Measurements from ENCODE around the gene TMEM150A.
"Not testable (repeated sequence)": the region's sequence is repeated elsewhere in the genome, so short reads cannot be mapped to it uniquely, and the experiment has no call there.

TMEM150A gene

GRCh38 chr2:85602476-85603234, at the start of gene TMEM150A:
Gene TMEM150A, minus strand, starts transcription at chr2:85602698. Its CDS starts 750 bp downstream, at chr2:85601948.
- in situ Hi-C loops (cut with MboI; ENCODE audit: low sequenced_read_pairs), result no loop called here

- in situ Hi-C loops (cut with MboI; ENCODE audit: low sequenced_read_pairs), result loop anchor here (10.0 kb wide), 1 partner anchor 163 kb away; no protein-coding TSS in a partner anchor
These were observed 49.6 kb upstream of the TMEM150A start for GRCh38 chr2:85652056-85652455.

GRCh38 chr2:85651097-85651496, 48.6 kb upstream of the TMEM150A start:
- in situ Hi-C loops (cut with MboI; ENCODE audit: low sequenced_read_pairs), result loop anchor here (10.0 kb wide), 1 partner anchor 164 kb away; no protein-coding TSS in a partner anchor

GRCh38 chr2:85650456-85650855, 48.0 kb upstream of the TMEM150A start:
- in situ Hi-C loops (cut with MboI; ENCODE audit: low sequenced_read_pairs), result loop anchor here (10.0 kb wide), 1 partner anchor 164 kb away; no protein-coding TSS in a partner anchor

GRCh38 chr2:85649201-85650190, 47.0 kb upstream of the TMEM150A start:
- in situ Hi-C loops (cut with MboI; ENCODE audit: low sequenced_read_pairs), result loop anchor here (10.0 kb wide), 1 partner anchor 165 kb away; no protein-coding TSS in a partner anchor

- in situ Hi-C loops (cut with MboI; ENCODE audit: low sequenced_read_pairs), result no loop called here
These were observed 46.1 kb upstream of the TMEM150A start for GRCh38 chr2:85648619-85649018.

GRCh38 chr2:85647823-85648526, 45.5 kb upstream of the TMEM150A start:
- in situ Hi-C loops (cut with MboI; ENCODE audit: low sequenced_read_pairs), result no loop called here

- in situ Hi-C loops (cut with MboI; ENCODE audit: low sequenced_read_pairs), result no loop called here
These were observed 43.7 kb upstream of the TMEM150A start for GRCh38 chr2:85646166-85646565.

- in situ Hi-C loops (cut with MboI; ENCODE audit: low sequenced_read_pairs), result no loop called here
These were observed 42.4 kb upstream of the TMEM150A start for GRCh38 chr2:85644909-85645308.

GRCh38 chr2:85642725-85643124, 40.2 kb upstream of the TMEM150A start:
- in situ Hi-C loops (cut with MboI; ENCODE audit: low sequenced_read_pairs), result no loop called here

- in situ Hi-C loops (cut with MboI; ENCODE audit: low sequenced_read_pairs), result no loop called here
These were observed 33.1 kb upstream of the TMEM150A start for GRCh38 chr2:85635636-85636035.

- in situ Hi-C loops (cut with MboI; ENCODE audit: low sequenced_read_pairs), result no loop called here
These were observed 32.5 kb upstream of the TMEM150A start for GRCh38 chr2:85635011-85635410.

GRCh38 chr2:85631316-85631715, 28.8 kb upstream of the TMEM150A start:
- in situ Hi-C loops (cut with MboI; ENCODE audit: low sequenced_read_pairs), result no loop called here

GRCh38 chr2:85628658-85629057, 26.2 kb upstream of the TMEM150A start:
- in situ Hi-C loops (cut with MboI; ENCODE audit: low sequenced_read_pairs), result no loop called here

- in situ Hi-C loops (cut with MboI; ENCODE audit: low sequenced_read_pairs), result no loop called here
These were observed 21.5 kb upstream of the TMEM150A start for GRCh38 chr2:85623991-85624390.

GRCh38 chr2:85621338-85621737, 18.8 kb upstream of the TMEM150A start:
- in situ Hi-C loops (cut with MboI; ENCODE audit: low sequenced_read_pairs), result no loop called here

GRCh38 chr2:85619617-85620016, 17.1 kb upstream of the TMEM150A start:
- in situ Hi-C loops (cut with MboI; ENCODE audit: low sequenced_read_pairs), result no loop called here

GRCh38 chr2:85617723-85618122, 15.2 kb upstream of the TMEM150A start:
- in situ Hi-C loops (cut with MboI; ENCODE audit: low sequenced_read_pairs), result not testable (repeated sequence)

GRCh38 chr2:85615413-85615728, 12.9 kb upstream of the TMEM150A start:
- in situ Hi-C loops (cut with MboI; ENCODE audit: low sequenced_read_pairs), result no loop called here

- in situ Hi-C loops (cut with MboI; ENCODE audit: low sequenced_read_pairs), result not testable (repeated sequence)
These were observed 12.3 kb upstream of the TMEM150A start for GRCh38 chr2:85614757-85615156.
